Prostate gland (tissue), 2 donors: ENCODE data around the gene FOXE3. TPM values are rescaled to one million over a fixed set of nuclear protein-coding genes. Genes with fewer than 3 reads are reported as not detected.

ENCODE experiments used
- DNase-seq: peaks from one replicate; pipeline ENCODE4 v3.0.0-alpha.2; 2019; ENCODE audit warnings: low spot score
- H3K27ac ChIP-seq, 2 donors: fragments of 200-600 bp; sonication (generic); 2 replicates each; pipeline ENCODE4 v1.5.1; 2017 to 2019
- H3K27me3 ChIP-seq: fragments of 200-600 bp; sonication (generic); replicated peaks from 2 replicates; pipeline ENCODE4 v1.5.1; 2019; ENCODE audit not compliant: insufficient read depth
- H3K36me3 ChIP-seq, 2 donors: fragments of 200-600 bp; sonication (generic); 1 replicate in 1 of 2; 2 replicates in 1 of 2; pipeline versions ENCODE4 v1.5.1 to v1.8.1; 2017 to 2019
- H3K4me1 ChIP-seq: fragments of 200-600 bp; sonication (generic); replicated peaks from 2 replicates; pipeline ENCODE4 v1.5.1; 2019
- H3K4me3 ChIP-seq, 2 donors: fragments of 200-600 bp; sonication (generic); 2 replicates each; pipeline ENCODE4 v1.5.1; 2017 to 2019
- H3K9me3 ChIP-seq: fragments of 200-600 bp; sonication (generic); 2 replicates; pipeline ENCODE4 v1.5.1; 2017
- CTCF ChIP-seq, 4 experiments: fragments of 200-600 bp in 2 of 4; fragments of 450-650 bp in 2 of 4; sonication (generic) in 2 of 4; IDR thresholded peaks; 1 replicate in 3 of 4; 2 replicates in 1 of 4; pipeline ENCODE4 v1.5.1; 2016 to 2019; ENCODE audit warnings: antibody characterized with exemption in 4 of 4, mild to moderate bottlenecking in 2 of 4, moderate library complexity in 2 of 4
- POLR2A ChIP-seq: fragments of 450-650 bp; IDR thresholded peaks from one replicate; pipeline ENCODE4 v1.6.1; 2016; ENCODE audit warnings: antibody characterized with exemption, mild to moderate bottlenecking
- POLR2AphosphoS5 ChIP-seq: sonication (generic); formaldehyde crosslinking; IDR thresholded peaks from one replicate; pipeline ENCODE4 v1.6.1; 2017; ENCODE audit warnings: antibody characterized with exemption
- WGBS: methylation state at CpG from one replicate; pipeline ENCODE4 v1.1.5; 2018; 5-methylcytosine and 5-hydroxymethylcytosine counted together
- intact Hi-C: fragments of 100-400 bp; cut with DNase I; formaldehyde crosslinking; loops from one replicate; pipeline ENCODE4 v1.14.2; 2022
- total RNA-seq, 2 donors: library from RNA; depleted of rRNA; stranded (reverse); fragments of >200 nt; gene quantifications; one replicate each; pipeline ENCODE4 v1.1.0, GENCODE V29; 2016

Gene FOXE3
- total RNA-seq, 2 donors from 2014 or later: 0.28 TPM; not detected in 1

DNA sequence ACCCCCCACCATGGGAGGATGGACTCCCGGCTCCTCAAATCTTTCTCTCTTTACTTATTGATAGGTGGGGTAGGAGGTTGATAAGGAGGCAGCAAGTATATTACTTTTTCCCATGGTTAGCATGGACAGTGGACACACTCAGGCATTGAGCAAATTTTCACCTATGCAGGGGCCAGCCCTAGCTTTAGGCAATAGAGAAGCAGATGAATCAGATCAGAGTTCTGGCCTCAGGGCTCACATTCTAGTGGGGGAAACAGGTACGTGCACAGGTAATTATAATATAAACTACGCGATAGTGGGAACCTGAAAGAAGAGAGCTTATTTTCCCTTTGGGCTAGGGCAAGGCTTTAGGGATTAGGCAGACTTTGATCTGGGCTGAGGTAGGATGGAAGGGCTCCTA lies 13.5 kb upstream of the FOXE3 start:
- WGBS: 77% methylated on average over 4 of the region's 4 CpGs
- Histone ChIP-seq H3K27me3 (no peaks in the 10 kb centered on the region), H3K9me3 (no peaks in the 10 kb centered on the region)

GRCh38 chr1:47403321-47403910 lies 12.7 kb upstream of the FOXE3 start:
- WGBS: 81% methylated on average over 4 of the region's 4 CpGs
- no peak for TF ChIP-seq POLR2AphosphoS5
- no peak for TF ChIP-seq CTCF (IDR thresholded peaks at IDR 0.05)
- H3K27ac ChIP-seq: no peak overlapping the region
- H3K27me3 ChIP-seq: no peaks in the 10 kb centered on the region
- intact Hi-C loops: no loop called here
- H3K4me3 ChIP-seq: no peak overlapping the region
- H3K9me3 ChIP-seq: no peaks in the 10 kb centered on the region
- no peaks in the 10 kb centered on the region for H3K36me3 ChIP-seq
- DNase-seq: no peak
- no peaks in the 10 kb centered on the region for H3K4me1 ChIP-seq

More for the DNA sequence above, 13.5 kb upstream of the FOXE3 start:
- no peak for TF ChIP-seq POLR2AphosphoS5
- no peak for TF ChIP-seq POLR2A
- no peak for TF ChIP-seq CTCF (IDR thresholded peaks at IDR 0.05)
- intact Hi-C loops: no loop called here
- Histone ChIP-seq H3K4me1 (no peaks in the 10 kb centered on the region), H3K4me3 (no peak overlapping the region), H3K36me3 (no peaks in the 10 kb centered on the region), H3K27ac (no peak overlapping the region)
- no peak for DNase-seq

- Histone ChIP-seq H3K9me3 (no peaks in the 10 kb centered on the region), H3K27ac (no peak overlapping the region), H3K36me3 (no peaks in the 10 kb centered on the region), H3K4me3 (no peak overlapping the region), H3K27me3 (no peaks in the 10 kb centered on the region), H3K4me1 (no peaks in the 10 kb centered on the region)
- no peak for TF ChIP-seq POLR2AphosphoS5
- 81% methylated on average over 5 of the region's 5 CpGs for WGBS
- intact Hi-C loops: no loop called here
- no peak for DNase-seq
These were observed 10.4 kb upstream of the FOXE3 start for GRCh38 chr1:47405697-47406096.

- WGBS: 95% methylated on average over 5 of the region's 5 CpGs
- intact Hi-C loops: no loop called here
These were observed 9.1 kb upstream of the FOXE3 start for GRCh38 chr1:47406966-47407365.

DNA sequence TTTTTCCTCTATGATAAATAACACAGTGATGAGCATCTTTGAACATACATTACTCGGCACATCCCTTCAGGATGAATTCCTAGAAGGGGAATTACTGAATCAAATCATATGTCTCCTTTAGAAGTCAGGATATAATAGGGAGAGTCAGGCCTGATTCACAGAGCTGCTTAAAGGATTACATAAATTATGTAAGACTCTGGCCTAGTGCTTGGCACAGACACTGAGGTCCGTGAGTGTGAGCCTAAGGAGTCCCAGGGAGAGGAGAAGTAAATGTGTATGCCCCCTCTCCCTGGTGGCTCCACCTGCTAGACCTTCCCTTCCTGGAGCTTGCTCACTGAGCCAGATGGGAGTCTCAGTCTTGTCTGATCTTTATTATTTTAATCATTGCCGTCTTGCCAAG lies 8.6 kb upstream of the FOXE3 start:
- Histone ChIP-seq H3K4me1 (no peaks in the 10 kb centered on the region), H3K27ac (no peak overlapping the region), H3K4me3 (no peak overlapping the region), H3K9me3 (no peaks in the 10 kb centered on the region), H3K36me3 (no peaks in the 10 kb centered on the region), H3K27me3 (no peaks in the 10 kb centered on the region)
- TF ChIP-seq CTCF (IDR thresholded peaks at IDR 0.05) (no peak), POLR2AphosphoS5 (no peak), POLR2A (no peak)
- DNase-seq: no peak
- intact Hi-C loops: no loop called here
- 98% methylated on average over 3 of the region's 3 CpGs for whole genome bisulfite sequencing

More at GRCh38 chr1:47406966-47407365, 9.1 kb upstream of the FOXE3 start:
- Histone ChIP-seq H3K9me3 (no peaks in the 10 kb centered on the region), H3K36me3 (no peaks in the 10 kb centered on the region), H3K27ac (no peak overlapping the region), H3K4me3 (no peak overlapping the region), H3K27me3 (no peaks in the 10 kb centered on the region), H3K4me1 (no peaks in the 10 kb centered on the region)
- DNase-seq: no peak
- TF ChIP-seq POLR2A (no peak), CTCF (IDR thresholded peaks at IDR 0.05) (no peak), POLR2AphosphoS5 (no peak)
